Choroid plexus epithelial cell (primary cell): ENCODE measurements around the gene BCL7B.
A peak's percentile ranks its signal among the peaks of the same experiment; 100 is the strongest.

ENCODE experiments used
- DNase-seq: peaks from one replicate; pipeline ENCODE4 v3.0.0-alpha.2; 2010; ENCODE audit warnings: low read depth
- H3K4me3 ChIP-seq: 2 replicates; pipeline ENCODE4 v1.5.1; 2011; ENCODE audit warnings: low read depth, mild to moderate bottlenecking, control low read depth, low read length, moderate library complexity
- TF ChIP-seq, protein P1 (sequence below): conservative IDR thresholded peaks from 2 replicates; pipeline ENCODE4 v1.5.1; 2011; ENCODE audit warnings: low read depth, mild to moderate bottlenecking, control low read depth, inconsistent platforms, low read length, moderate library complexity

BCL7B gene

DNA sequence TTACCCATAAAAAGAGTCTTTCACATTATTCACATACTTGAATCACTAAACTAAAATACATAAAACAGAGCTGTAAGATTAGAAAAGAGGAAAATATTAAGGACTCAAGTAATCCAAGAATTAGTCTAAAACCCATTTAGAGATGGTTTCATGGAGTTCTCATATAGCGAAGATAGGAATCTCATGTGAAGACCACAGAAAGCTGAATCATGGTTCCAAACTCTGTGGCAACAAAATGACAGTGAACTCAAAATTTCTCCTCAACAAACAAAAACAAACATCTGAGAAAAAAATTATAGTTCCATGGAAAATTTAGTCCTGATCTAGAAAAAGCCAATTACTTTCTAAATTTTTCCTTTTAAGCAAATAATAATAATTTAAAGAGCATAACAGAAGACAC, 70.0 kb downstream of the BCL7B start:
- DNase-seq = peak; percentile 34
- H3K4me3 ChIP-seq = no peak overlapping the region
- TF ChIP-seq, protein P1, sequence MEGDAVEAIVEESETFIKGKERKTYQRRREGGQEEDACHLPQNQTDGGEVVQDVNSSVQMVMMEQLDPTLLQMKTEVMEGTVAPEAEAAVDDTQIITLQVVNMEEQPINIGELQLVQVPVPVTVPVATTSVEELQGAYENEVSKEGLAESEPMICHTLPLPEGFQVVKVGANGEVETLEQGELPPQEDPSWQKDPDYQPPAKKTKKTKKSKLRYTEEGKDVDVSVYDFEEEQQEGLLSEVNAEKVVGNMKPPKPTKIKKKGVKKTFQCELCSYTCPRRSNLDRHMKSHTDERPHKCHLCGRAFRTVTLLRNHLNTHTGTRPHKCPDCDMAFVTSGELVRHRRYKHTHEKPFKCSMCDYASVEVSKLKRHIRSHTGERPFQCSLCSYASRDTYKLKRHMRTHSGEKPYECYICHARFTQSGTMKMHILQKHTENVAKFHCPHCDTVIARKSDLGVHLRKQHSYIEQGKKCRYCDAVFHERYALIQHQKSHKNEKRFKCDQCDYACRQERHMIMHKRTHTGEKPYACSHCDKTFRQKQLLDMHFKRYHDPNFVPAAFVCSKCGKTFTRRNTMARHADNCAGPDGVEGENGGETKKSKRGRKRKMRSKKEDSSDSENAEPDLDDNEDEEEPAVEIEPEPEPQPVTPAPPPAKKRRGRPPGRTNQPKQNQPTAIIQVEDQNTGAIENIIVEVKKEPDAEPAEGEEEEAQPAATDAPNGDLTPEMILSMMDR = no peak
